Endothelial cell of umbilical vein (primary cell): ENCODE results near the gene SLC27A2. TPM values are rescaled to one million over a fixed set of nuclear protein-coding genes. Genes with fewer than 3 reads are reported as not detected.

Source experiments
- BruUV-seq: library from RNA; stranded (reverse); fragments of 400-500 nt; replicated peaks from 2 replicates; lab custom pipeline; 2021; lab: Mats Ljungman, UMichigan
- CTCF ChIA-PET: fragments of 300-600, 350-600 bp; sonication (Branson Sonifier 250); formaldehyde crosslinking; loops from one replicate; lab custom pipeline; 2021; ENCODE audit warnings: antibody characterized with exemption, inconsistent platforms; lab: Charles Lee
- POLR2A ChIA-PET: fragments of 300-600, 350-600 bp; sonication (Branson Sonifier 250); formaldehyde crosslinking; loops from one replicate; lab custom pipeline; 2021; ENCODE audit warnings: antibody characterized with exemption, inconsistent platforms; lab: Charles Lee
- DNase-seq: peaks from one replicate; pipeline ENCODE4 v3.0.0-alpha.2; 2011; ENCODE audit warnings: low read depth, low spot score
- FAIRE-seq: peaks from 2 replicates; lab custom pipeline; 2011; peaks lifted over from hg19 to GRCh38; lab: Jason Lieb, UNC
- H2AFZ ChIP-seq: 2 replicates; pipeline ENCODE4 v1.6.0; 2012; ENCODE audit warnings: low read depth, low read length, control low read depth, inconsistent platforms
- H3K27ac ChIP-seq: 2 replicates; pipeline ENCODE4 v1.5.1; 2011; ENCODE audit warnings: low read depth, mild to moderate bottlenecking, control low read depth, low read length, moderate library complexity; ENCODE audit not compliant: insufficient read depth
- H3K27me3 ChIP-seq, 2 experiments: 2 replicates each; pipeline versions ENCODE4 v1.6.0 to v1.6.1; 2011; ENCODE audit warnings: low read length in 2 of 2, mixed read lengths in 1 of 2; ENCODE audit not compliant: control insufficient read depth in 2 of 2, insufficient read depth in 2 of 2
- H3K36me3 ChIP-seq, 2 experiments: 2 replicates in 1 of 2; 3 replicates in 1 of 2; pipeline ENCODE4 v1.5.1; 2011; ENCODE audit warnings: low read length in 2 of 2, mild to moderate bottlenecking in 1 of 2, moderate library complexity in 1 of 2; ENCODE audit not compliant: control insufficient read depth in 2 of 2, insufficient read depth in 2 of 2; ENCODE audit errors: extremely low read depth in 1 of 2
- H3K4me1 ChIP-seq: 3 replicates; pipeline ENCODE4 v1.5.1; 2011; ENCODE audit warnings: mild to moderate bottlenecking, low read length; ENCODE audit not compliant: control insufficient read depth, insufficient read depth; ENCODE audit errors: extremely low read depth
- H3K4me2 ChIP-seq: 2 replicates; pipeline ENCODE4 v1.6.1; 2011; ENCODE audit warnings: low read length, control low read depth, mixed read lengths; ENCODE audit not compliant: insufficient read depth
- H3K4me3 ChIP-seq, 3 experiments: fragments of 200-600 bp in 1 of 3; sonication (generic), shearing (Covaris generic) in 1 of 3; replicated peaks in 1 of 3; 2 replicates each; pipeline ENCODE4 v1.5.1; 2011 to 2016; ENCODE audit warnings: control low read depth in 3 of 3, low read length in 3 of 3, mild to moderate bottlenecking in 2 of 3, inconsistent platforms in 1 of 3, low read depth in 1 of 3, moderate library complexity in 1 of 3; ENCODE audit not compliant: insufficient read depth in 1 of 3
- H3K79me2 ChIP-seq: 2 replicates; pipeline ENCODE4 v1.6.0; 2012; ENCODE audit warnings: low read length, inconsistent platforms; ENCODE audit not compliant: control insufficient read depth, insufficient read depth
- H3K9ac ChIP-seq: replicated peaks from 2 replicates; pipeline ENCODE3; 2011; ENCODE audit warnings: low read length, control low read depth; ENCODE audit not compliant: insufficient read depth; ENCODE audit errors: extremely low read depth
- H3K9me1 ChIP-seq: replicated peaks from 3 replicates; pipeline ENCODE4 v1.6.0; 2011; ENCODE audit warnings: mild to moderate bottlenecking, low read length; ENCODE audit not compliant: control insufficient read depth, insufficient read depth; ENCODE audit errors: extremely low read depth
- H3K9me3 ChIP-seq: replicated peaks from 2 replicates; pipeline ENCODE4 v1.5.1; 2012; ENCODE audit warnings: low read length, inconsistent platforms; ENCODE audit not compliant: control insufficient read depth, insufficient read depth
- H4K20me1 ChIP-seq: replicated peaks from 2 replicates; pipeline ENCODE3; 2011; ENCODE audit warnings: mild to moderate bottlenecking, low read length; ENCODE audit not compliant: control insufficient read depth, insufficient read depth; ENCODE audit errors: extremely low read depth
- EZH2 ChIP-seq: IDR thresholded peaks from 2 replicates; pipeline ENCODE4 v1.6.1; 2012; ENCODE audit warnings: borderline replicate concordance, low read depth, mild to moderate bottlenecking, moderate library complexity, low read length, inconsistent platforms; ENCODE audit not compliant: severe bottlenecking
- FOS ChIP-seq: IDR thresholded peaks from 2 replicates; pipeline ENCODE4 v1.6.1; 2011; ENCODE audit warnings: mild to moderate bottlenecking, low read length, moderate library complexity, borderline replicate concordance; ENCODE audit not compliant: insufficient read depth
- GATA2 ChIP-seq: IDR thresholded peaks from 2 replicates; pipeline ENCODE4 v1.7.0; 2011; ENCODE audit warnings: low read depth, mild to moderate bottlenecking, moderate library complexity, mixed read lengths, low read length; ENCODE audit not compliant: insufficient read length, insufficient read depth
- JUN ChIP-seq: IDR thresholded peaks from 2 replicates; pipeline ENCODE4 v1.6.1; 2011; ENCODE audit warnings: borderline replicate concordance, low read depth; ENCODE audit not compliant: insufficient read length, insufficient read depth
- MYC ChIP-seq: IDR thresholded peaks from one replicate; pipeline ENCODE4 v1.6.1; 2011; ENCODE audit warnings: mild to moderate bottlenecking, low read depth, low read length
- POLR2A ChIP-seq: IDR thresholded peaks from 2 replicates; pipeline ENCODE4 v1.6.1; 2012; ENCODE audit warnings: low read depth, mild to moderate bottlenecking, control low read depth, low read length
- POLR2AphosphoS5 ChIP-seq: IDR thresholded peaks from 2 replicates; pipeline ENCODE4 v1.6.1; 2012; ENCODE audit warnings: low read depth, mild to moderate bottlenecking, control low read depth, low read length, moderate library complexity; ENCODE audit not compliant: insufficient read depth
- dilution Hi-C: fragments of 300-500 bp; cut with MboI; formaldehyde crosslinking; loops from one replicate; pipeline ENCODE4 v1.15.0; 2019; ENCODE audit warnings: low sequenced_read_pairs; ENCODE audit not compliant: extremely low pct_ligation_motif_present
- intact Hi-C: fragments of 100-400 bp; cut with micrococcal nuclease; formaldehyde crosslinking; loops from one replicate; pipeline ENCODE4 v1.10.0; 2022
- polyA plus RNA-seq, 4 experiments: library from polyadenylated mRNA; depleted of rRNA in 3 of 4; stranded (reverse) in 3 of 4; unstranded in 1 of 4; fragments of >200 nt; gene quantifications; 2 replicates each; pipeline versions ENCODE4 v1.2.1 to v1.2.3, GENCODE V29; 2011 to 2012; ENCODE audit warnings: missing spikeins in 1 of 4
- total RNA-seq: library from RNA; stranded (reverse); gene quantifications from 2 replicates; pipeline ENCODE4 v1.2.3, GENCODE V29; 2021
- TF ChIP-seq, protein P1 (sequence below): IDR thresholded peaks from 2 replicates; pipeline ENCODE4 v1.6.1; 2011; ENCODE audit not compliant: insufficient read depth, insufficient read length
- TF ChIP-seq, protein P2 (sequence below), 2 donors: IDR thresholded peaks; 1 replicate in 1 of 2; 2 replicates in 1 of 2; pipeline ENCODE4 v1.5.1; 2011; ENCODE audit warnings: low read length in 2 of 2, mild to moderate bottlenecking in 2 of 2, moderate library complexity in 2 of 2, control low read depth in 1 of 2, inconsistent platforms in 1 of 2, low read depth in 1 of 2; ENCODE audit not compliant: insufficient read depth in 1 of 2; ENCODE audit errors: extremely low read depth in 1 of 2

SLC27A2 gene
- total and polyA plus RNA-seq, 2 donors (not counting 3 experiments of a cell fraction or from before 2014, with no cell fraction given) = not detected

GRCh38 chr15:50146632-50147031, 35.4 kb upstream of the SLC27A2 start:
- H3K36me3 ChIP-seq = no peaks in the 10 kb centered on the region
- ChIA-PET CTCF (interaction anchor here (1.6 to 2.7 kb wide), 5 partner anchors 170 to 1346 kb away, joined by 7 to 79 read pairs (median 33); partner anchors contain the start of gene FGF7), POLR2A (no interaction called here)
- H3K27ac ChIP-seq = no peak overlapping the region
- H3K9me1 ChIP-seq = no peaks in the 10 kb centered on the region
- DNase-seq (no peak), FAIRE-seq (no peak)
- no TSS peak for BruUV-seq
- dilution Hi-C loops (no loop called here), intact Hi-C loops (loop anchor here (5.0 to 10.0 kb wide), 4 partner anchors 674 to 992 kb away; partner anchors contain the start of genes AP4E1, COPS2 and FGF7)
- no peaks in the 10 kb centered on the region for H3K9me3 ChIP-seq
- TF ChIP-seq POLR2A (no peak), POLR2AphosphoS5 (no peak), EZH2 (no peak), MYC (no peak), FOS (no peak), GATA2 (no peak), JUN (no peak)
- TF ChIP-seq, protein P1, sequence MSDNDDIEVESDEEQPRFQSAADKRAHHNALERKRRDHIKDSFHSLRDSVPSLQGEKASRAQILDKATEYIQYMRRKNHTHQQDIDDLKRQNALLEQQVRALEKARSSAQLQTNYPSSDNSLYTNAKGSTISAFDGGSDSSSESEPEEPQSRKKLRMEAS = no peak
- TF ChIP-seq, protein P2, sequence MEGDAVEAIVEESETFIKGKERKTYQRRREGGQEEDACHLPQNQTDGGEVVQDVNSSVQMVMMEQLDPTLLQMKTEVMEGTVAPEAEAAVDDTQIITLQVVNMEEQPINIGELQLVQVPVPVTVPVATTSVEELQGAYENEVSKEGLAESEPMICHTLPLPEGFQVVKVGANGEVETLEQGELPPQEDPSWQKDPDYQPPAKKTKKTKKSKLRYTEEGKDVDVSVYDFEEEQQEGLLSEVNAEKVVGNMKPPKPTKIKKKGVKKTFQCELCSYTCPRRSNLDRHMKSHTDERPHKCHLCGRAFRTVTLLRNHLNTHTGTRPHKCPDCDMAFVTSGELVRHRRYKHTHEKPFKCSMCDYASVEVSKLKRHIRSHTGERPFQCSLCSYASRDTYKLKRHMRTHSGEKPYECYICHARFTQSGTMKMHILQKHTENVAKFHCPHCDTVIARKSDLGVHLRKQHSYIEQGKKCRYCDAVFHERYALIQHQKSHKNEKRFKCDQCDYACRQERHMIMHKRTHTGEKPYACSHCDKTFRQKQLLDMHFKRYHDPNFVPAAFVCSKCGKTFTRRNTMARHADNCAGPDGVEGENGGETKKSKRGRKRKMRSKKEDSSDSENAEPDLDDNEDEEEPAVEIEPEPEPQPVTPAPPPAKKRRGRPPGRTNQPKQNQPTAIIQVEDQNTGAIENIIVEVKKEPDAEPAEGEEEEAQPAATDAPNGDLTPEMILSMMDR (IDR thresholded peaks at IDR 0.05; ENCODE audit: extremely low read depth in 1 of 2, insufficient read depth in 1 of 2, low read depth in 1 of 2, low read length in 2 of 2) = no peak
- no peak overlapping the region for H3K9ac ChIP-seq
- no peaks in the 10 kb centered on the region for H3K27me3 ChIP-seq
- no peaks in the 10 kb centered on the region for H4K20me1 ChIP-seq
- no peaks in the 10 kb centered on the region for H3K79me2 ChIP-seq
- H3K4me2 ChIP-seq = no peak overlapping the region
- H2AFZ ChIP-seq = peak overlapping the region; percentile 35
- peaks cover 2% of the 10 kb centered on the region for H3K4me1 ChIP-seq
- H3K4me3 ChIP-seq = no peak overlapping the region
